ENCODE data around the gene HDAC10.
A peak's percentile ranks its signal among the peaks of the same experiment; 100 is the strongest.

The HDAC10 gene

DNA sequence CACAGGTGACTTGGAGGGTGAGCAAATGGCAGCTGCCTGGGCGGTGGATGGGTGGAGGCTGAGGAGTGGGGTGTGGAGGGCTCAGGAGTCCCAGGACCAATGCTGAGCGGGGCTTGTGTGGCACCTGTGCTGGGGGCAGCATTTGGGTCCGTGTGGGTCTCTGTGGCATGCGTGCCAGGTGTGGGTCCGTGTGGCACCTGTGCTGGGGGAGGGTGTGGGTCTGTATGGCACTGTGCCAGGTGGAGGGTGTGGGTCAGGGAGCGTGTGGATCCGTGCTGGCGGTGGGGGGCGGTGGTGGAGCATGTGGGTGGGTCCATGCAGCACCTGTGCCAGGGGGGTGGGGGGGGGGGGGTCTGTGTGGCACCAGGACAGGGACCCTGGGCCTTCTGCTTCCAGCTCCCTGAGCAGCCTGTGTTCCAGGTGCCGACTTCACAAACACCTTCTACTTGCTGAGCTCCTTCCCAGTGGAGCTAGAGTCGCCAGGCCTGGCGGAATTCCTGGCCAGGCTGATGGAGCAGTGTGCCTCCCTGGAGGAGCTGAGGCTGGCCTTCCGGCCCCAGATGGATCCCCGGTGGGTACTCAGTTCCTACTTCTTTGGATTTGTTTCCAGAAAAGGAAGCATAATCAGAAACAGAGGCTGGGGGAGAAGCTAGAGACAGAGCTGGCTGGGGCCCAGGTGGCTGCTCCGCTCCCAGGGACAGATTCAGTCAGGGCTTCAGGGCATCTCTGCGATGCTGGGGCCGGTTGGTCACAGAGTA, 35.6 kb downstream of the HDAC10 start:
- H3K14ac ChIP-seq (ENCODE audit: low read length), result no peak overlapping the region
- peaks cover 60 to 89% of the 10 kb centered on the region in 2 donors for H3K36me3 ChIP-seq (replicated peaks in 1 of 2; ENCODE audit: control insufficient read depth in 2 of 2, insufficient read depth in 2 of 2, low read length in 2 of 2)
- H2AK5ac ChIP-seq (ENCODE audit: low read depth, low read length), result no peak overlapping the region
- H3K4me2 ChIP-seq (ENCODE audit: insufficient read depth, low read length, poor library complexity, severe bottlenecking), result no peak overlapping the region
- no peak overlapping the region for H4K8ac ChIP-seq (ENCODE audit: low read depth, low read length)
- H3K23ac ChIP-seq (ENCODE audit: low read depth, low read length, poor library complexity), result peak overlapping the region; percentile 65
- H2BK12ac ChIP-seq (ENCODE audit: low read length), result no peak overlapping the region
- WGBS, 2 donors (ENCODE audit: extremely low coverage in 2 of 2, insufficient read length in 2 of 2, insufficient replicate concordance in 1 of 2), result no CpG with 5 or more reads among the region's 17 CpGs
- H3K4me1 ChIP-seq (ENCODE audit: control insufficient read depth in 2 of 2, insufficient read depth in 1 of 2, low read depth in 1 of 2, low read length in 2 of 2), result no peaks in the 10 kb centered on the region
- no peak overlapping the region for H3K4ac ChIP-seq (ENCODE audit: low read length)
- no peak overlapping the region for H3K27ac ChIP-seq (replicated peaks; ENCODE audit: low read length)
- no peak overlapping the region for H2BK120ac ChIP-seq (ENCODE audit: low read depth, low read length)
- H2BK15ac ChIP-seq (ENCODE audit: low read length), result no peak overlapping the region
- no peak overlapping the region for H3K9ac ChIP-seq (ENCODE audit: low read depth, low read length, poor library complexity)
- no peak overlapping the region for H3K18ac ChIP-seq (ENCODE audit: low read length)
- H3K79me1 ChIP-seq (ENCODE audit: low read depth, low read length), result peaks cover 8% of the 10 kb centered on the region
- no peak overlapping the region for H3K4me3 ChIP-seq (ENCODE audit: low read length in 2 of 2)
- H4K91ac ChIP-seq (ENCODE audit: low read depth, low read length, poor library complexity), result no peak overlapping the region
- peaks cover 0 to 2% of the 10 kb centered on the region in 2 donors for H3K9me3 ChIP-seq (replicated peaks in 1 of 2; ENCODE audit: control insufficient read depth in 2 of 2, insufficient read depth in 1 of 2, low read depth in 1 of 2, low read length in 2 of 2)
- H2BK5ac ChIP-seq (ENCODE audit: low read length), result no peak overlapping the region
- no peak for DNase-seq (ENCODE audit: low spot score)
- H3K27me3 ChIP-seq (ENCODE audit: control insufficient read depth in 3 of 3, insufficient read depth in 3 of 3, low read depth in 1 of 3, low read length in 3 of 3), result no peaks in the 10 kb centered on the region
- H2AFZ ChIP-seq (ENCODE audit: low read length), result no peak overlapping the region

DNA sequence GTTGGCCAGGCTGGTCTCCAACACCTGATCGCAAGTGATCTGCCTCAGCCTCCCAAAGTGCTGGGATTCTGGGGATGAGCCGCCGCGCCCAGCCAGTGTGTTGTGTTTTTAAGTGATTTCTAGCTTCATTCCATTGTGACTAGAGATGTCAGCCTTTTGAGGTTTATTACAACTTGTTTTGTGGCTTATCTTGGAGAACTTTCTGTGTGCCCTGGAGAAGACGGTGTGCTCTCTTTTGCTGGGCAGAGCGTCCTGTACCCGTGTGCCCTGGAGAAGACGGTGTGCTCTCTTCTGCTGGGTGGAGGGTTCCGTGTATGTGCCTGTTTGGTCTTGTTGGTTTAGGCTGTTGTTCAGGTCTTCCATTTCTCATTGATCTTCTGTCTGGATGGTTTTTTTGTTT, 37.8 kb downstream of the HDAC10 start:
- Histone ChIP-seq H2AFZ (ENCODE audit: low read length) (no peak overlapping the region), H3K18ac (ENCODE audit: low read length) (no peak overlapping the region), H4K8ac (ENCODE audit: low read depth, low read length) (no peak overlapping the region), H3K4me1 (ENCODE audit: control insufficient read depth in 2 of 2, insufficient read depth in 1 of 2, low read depth in 1 of 2, low read length in 2 of 2) (no peaks in the 10 kb centered on the region), H2BK5ac (ENCODE audit: low read length) (no peak overlapping the region), H3K36me3 (replicated peaks in 1 of 2; ENCODE audit: control insufficient read depth in 2 of 2, insufficient read depth in 2 of 2, low read length in 2 of 2) (peaks cover 49 to 84% of the 10 kb centered on the region in 2 donors), H2BK15ac (ENCODE audit: low read length) (no peak overlapping the region), H3K9me3 (replicated peaks in 1 of 2; ENCODE audit: control insufficient read depth in 2 of 2, insufficient read depth in 1 of 2, low read depth in 1 of 2, low read length in 2 of 2) (peaks cover 0 to 2% of the 10 kb centered on the region in 2 donors), H2BK120ac (ENCODE audit: low read depth, low read length) (no peak overlapping the region), H3K23ac (ENCODE audit: low read depth, low read length, poor library complexity) (no peak overlapping the region), H3K4me2 (ENCODE audit: insufficient read depth, low read length, poor library complexity, severe bottlenecking) (no peak overlapping the region), H3K14ac (ENCODE audit: low read length) (no peak overlapping the region), H3K9ac (ENCODE audit: low read depth, low read length, poor library complexity) (no peak overlapping the region), H4K91ac (ENCODE audit: low read depth, low read length, poor library complexity) (no peak overlapping the region), H2AK5ac (ENCODE audit: low read depth, low read length) (no peak overlapping the region), H3K4ac (ENCODE audit: low read length) (no peak overlapping the region), H3K27me3 (ENCODE audit: control insufficient read depth in 3 of 3, insufficient read depth in 3 of 3, low read depth in 1 of 3, low read length in 3 of 3) (no peaks in the 10 kb centered on the region), H3K79me1 (ENCODE audit: low read depth, low read length) (peaks cover 6% of the 10 kb centered on the region), H3K27ac (replicated peaks; ENCODE audit: low read length) (no peak overlapping the region), H3K4me3 (ENCODE audit: low read length in 2 of 2) (no peak overlapping the region), H2BK12ac (ENCODE audit: low read length) (no peak overlapping the region)
- no peak for DNase-seq (ENCODE audit: low spot score)
- no CpG with 5 or more reads among the region's 9 CpGs for WGBS, 2 donors (ENCODE audit: extremely low coverage in 2 of 2, insufficient read length in 2 of 2, insufficient replicate concordance in 1 of 2)

DNA sequence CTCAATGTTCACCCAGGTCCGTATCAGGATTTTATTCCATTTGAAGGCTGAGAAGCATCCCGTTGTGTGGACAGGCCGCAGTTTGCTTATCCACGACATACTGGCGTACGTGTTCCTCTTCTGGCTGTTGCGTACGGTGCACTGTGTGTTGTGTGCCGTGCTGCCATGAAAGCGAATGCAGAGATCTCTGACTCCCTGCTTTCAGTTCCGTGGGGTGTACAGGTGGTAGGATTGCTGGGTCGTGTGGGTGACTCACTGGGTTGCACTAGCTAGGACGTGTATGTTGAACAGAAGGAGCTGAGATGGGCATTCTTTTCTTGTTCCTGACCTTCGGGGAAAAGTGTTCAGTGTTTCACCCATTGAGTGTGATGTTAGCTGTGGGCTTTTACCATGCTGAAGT, 39.9 kb downstream of the HDAC10 start:
- Histone ChIP-seq H2BK12ac (ENCODE audit: low read length) (no peak overlapping the region), H2BK120ac (ENCODE audit: low read depth, low read length) (no peak overlapping the region), H3K4me2 (ENCODE audit: insufficient read depth, low read length, poor library complexity, severe bottlenecking) (no peak overlapping the region), H3K23ac (ENCODE audit: low read depth, low read length, poor library complexity) (no peak overlapping the region), H3K4ac (ENCODE audit: low read length) (no peak overlapping the region), H2BK15ac (ENCODE audit: low read length) (no peak overlapping the region), H2AK5ac (ENCODE audit: low read depth, low read length) (no peak overlapping the region), H3K9ac (ENCODE audit: low read depth, low read length, poor library complexity) (no peak overlapping the region), H2BK5ac (ENCODE audit: low read length) (no peak overlapping the region), H3K79me1 (ENCODE audit: low read depth, low read length) (peaks cover 3% of the 10 kb centered on the region), H3K27me3 (ENCODE audit: control insufficient read depth in 3 of 3, insufficient read depth in 3 of 3, low read depth in 1 of 3, low read length in 3 of 3) (no peaks in the 10 kb centered on the region), H3K9me3 (replicated peaks in 1 of 2; ENCODE audit: control insufficient read depth in 2 of 2, insufficient read depth in 1 of 2, low read depth in 1 of 2, low read length in 2 of 2) (peaks cover 0 to 2% of the 10 kb centered on the region in 2 donors), H4K8ac (ENCODE audit: low read depth, low read length) (no peak overlapping the region), H3K18ac (ENCODE audit: low read length) (no peak overlapping the region), H4K91ac (ENCODE audit: low read depth, low read length, poor library complexity) (no peak overlapping the region), H3K27ac (replicated peaks; ENCODE audit: low read length) (no peak overlapping the region), H3K36me3 (replicated peaks in 1 of 2; ENCODE audit: control insufficient read depth in 2 of 2, insufficient read depth in 2 of 2, low read length in 2 of 2) (peaks cover 43 to 81% of the 10 kb centered on the region in 2 donors), H2AFZ (ENCODE audit: low read length) (no peak overlapping the region), H3K4me1 (ENCODE audit: control insufficient read depth in 2 of 2, insufficient read depth in 1 of 2, low read depth in 1 of 2, low read length in 2 of 2) (peaks cover 0 to 8% of the 10 kb centered on the region in 2 donors), H3K14ac (ENCODE audit: low read length) (no peak overlapping the region), H3K4me3 (ENCODE audit: low read length in 2 of 2) (no peak overlapping the region)
- no CpG with 5 or more reads among the region's 14 CpGs for WGBS, 2 donors (ENCODE audit: extremely low coverage in 2 of 2, insufficient read length in 2 of 2, insufficient replicate concordance in 1 of 2)
- DNase-seq (ENCODE audit: low spot score), result no peak

DNA sequence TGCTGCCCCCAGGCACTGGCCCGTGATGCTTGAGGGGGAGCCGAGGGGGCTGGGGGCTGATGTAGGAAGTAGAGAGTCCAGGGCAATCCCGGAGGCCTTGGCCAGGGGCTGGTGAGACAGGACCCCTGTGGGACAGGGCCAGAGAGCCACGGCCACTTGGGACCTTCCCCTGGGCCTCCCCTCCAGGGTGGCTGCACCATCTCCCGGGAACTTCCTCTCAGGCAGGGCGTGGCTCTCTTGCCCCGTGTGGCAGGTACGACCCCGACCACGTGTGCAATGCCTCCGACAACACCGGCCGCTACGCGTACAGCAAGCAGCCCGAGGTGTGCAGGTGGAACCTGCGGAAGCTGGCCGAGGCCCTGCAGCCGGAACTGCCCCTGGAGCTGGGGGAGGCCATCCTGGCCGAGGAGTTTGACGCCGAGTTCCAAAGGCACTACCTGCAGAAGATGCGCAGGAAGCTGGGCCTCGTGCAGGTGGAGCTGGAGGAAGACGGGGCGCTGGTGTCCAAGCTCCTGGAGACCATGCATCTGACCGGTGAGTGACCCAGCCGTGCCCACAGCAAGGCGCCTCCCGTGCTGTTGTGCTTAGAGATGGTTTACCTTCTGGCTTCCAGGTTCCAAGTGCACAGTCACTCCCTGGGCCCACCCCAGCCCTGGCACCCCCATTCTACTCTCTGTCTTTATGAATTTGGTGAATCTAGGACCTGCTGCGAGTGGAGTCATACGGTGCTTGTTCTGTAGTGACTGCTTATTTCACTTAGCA, 40.5 kb downstream of the HDAC10 start:
- H4K8ac ChIP-seq (ENCODE audit: low read depth, low read length), result no peak overlapping the region
- no peak overlapping the region for H2BK15ac ChIP-seq (ENCODE audit: low read length)
- peak overlapping the region; percentile 63 for H2BK5ac ChIP-seq (ENCODE audit: low read length)
- no peak overlapping the region for H3K14ac ChIP-seq (ENCODE audit: low read length)
- H2BK120ac ChIP-seq (ENCODE audit: low read depth, low read length), result no peak overlapping the region
- WGBS, 2 donors (ENCODE audit: extremely low coverage in 2 of 2, insufficient read length in 2 of 2, insufficient replicate concordance in 1 of 2), result no CpG with 5 or more reads among the region's 32 CpGs
- no peak for DNase-seq (ENCODE audit: low spot score)
- no peak overlapping the region for H2AFZ ChIP-seq (ENCODE audit: low read length)
- no peak overlapping the region for H2AK5ac ChIP-seq (ENCODE audit: low read depth, low read length)
- no peak overlapping the region for H3K4ac ChIP-seq (ENCODE audit: low read length)
- H3K36me3 ChIP-seq (replicated peaks in 1 of 2; ENCODE audit: control insufficient read depth in 2 of 2, insufficient read depth in 2 of 2, low read length in 2 of 2), result peaks cover 41 to 78% of the 10 kb centered on the region in 2 donors
- H3K4me3 ChIP-seq (ENCODE audit: low read length in 2 of 2), result no peak overlapping the region
- no peak overlapping the region for H3K23ac ChIP-seq (ENCODE audit: low read depth, low read length, poor library complexity)
- H3K79me1 ChIP-seq (ENCODE audit: low read depth, low read length), result peaks cover 4% of the 10 kb centered on the region
- no peak overlapping the region for H3K18ac ChIP-seq (ENCODE audit: low read length)
- peak overlapping the region; percentile 59 for H2BK12ac ChIP-seq (ENCODE audit: low read length)
- H3K4me2 ChIP-seq (ENCODE audit: insufficient read depth, low read length, poor library complexity, severe bottlenecking), result no peak overlapping the region
- no peak overlapping the region for H3K27ac ChIP-seq (replicated peaks; ENCODE audit: low read length)
- no peaks in the 10 kb centered on the region for H3K27me3 ChIP-seq (ENCODE audit: control insufficient read depth in 3 of 3, insufficient read depth in 3 of 3, low read depth in 1 of 3, low read length in 3 of 3)
- peaks cover 0 to 2% of the 10 kb centered on the region in 2 donors for H3K9me3 ChIP-seq (replicated peaks in 1 of 2; ENCODE audit: control insufficient read depth in 2 of 2, insufficient read depth in 1 of 2, low read depth in 1 of 2, low read length in 2 of 2)
- H3K4me1 ChIP-seq (ENCODE audit: control insufficient read depth in 2 of 2, insufficient read depth in 1 of 2, low read depth in 1 of 2, low read length in 2 of 2), result peaks cover 0 to 8% of the 10 kb centered on the region in 2 donors
- H3K9ac ChIP-seq (ENCODE audit: low read depth, low read length, poor library complexity), result no peak overlapping the region
- no peak overlapping the region for H4K91ac ChIP-seq (ENCODE audit: low read depth, low read length, poor library complexity)

Measured in neuronal stem cell (in vitro differentiated cells).